AML-193 (cell line): ENCODE measurements around the gene ZNF618.
"Not testable (repeated sequence)": the region's sequence is repeated elsewhere in the genome, so short reads cannot be mapped to it uniquely, and the experiment has no call there.

Source experiments
- DNase-seq, 2 experiments: peaks; one replicate each; lab custom pipeline; 2025; lab: John Stamatoyannopoulos, UW

ZNF618 gene

DNA sequence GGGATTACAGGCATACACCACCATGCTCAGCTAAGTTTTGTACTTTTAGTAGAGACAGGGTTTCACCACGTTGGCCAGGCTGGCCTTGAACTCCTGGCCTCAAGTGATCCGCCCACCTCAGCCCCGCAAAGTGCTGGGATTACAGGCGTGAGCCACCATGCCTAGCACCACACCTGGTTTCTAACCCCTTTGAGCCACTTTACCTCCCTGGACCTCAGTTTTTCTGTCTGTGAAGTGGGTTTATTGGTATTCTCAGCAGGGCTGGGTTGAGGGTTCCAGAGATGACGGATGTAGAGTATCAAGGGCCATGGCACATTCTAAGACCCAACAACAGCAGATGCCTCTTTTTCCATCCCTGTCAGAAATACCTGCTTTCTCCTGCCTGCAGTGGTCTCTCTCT, 163.4 kb downstream of the ZNF618 start:
- DNase-seq: no peak

DNA sequence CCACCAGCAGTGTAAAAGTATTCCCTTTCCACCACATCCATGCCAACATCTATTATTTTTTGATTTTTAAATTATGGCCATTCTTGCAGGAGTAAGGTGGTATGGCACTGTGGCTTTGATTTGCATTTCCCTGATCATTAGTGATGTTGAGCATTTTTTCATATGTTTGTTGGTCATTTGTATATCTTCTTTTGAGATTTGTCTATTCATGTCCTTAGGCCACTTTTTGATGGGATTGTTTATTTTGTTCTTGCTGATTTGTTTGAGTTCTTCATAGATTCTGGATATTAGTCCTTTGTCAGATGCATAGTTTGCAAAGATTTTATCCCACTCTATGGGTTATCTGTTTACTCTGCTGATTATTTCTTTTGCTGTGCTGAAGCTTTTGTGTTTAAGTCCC, 167.6 kb downstream of the ZNF618 start:
- not testable (repeated sequence) for DNase-seq

DNA sequence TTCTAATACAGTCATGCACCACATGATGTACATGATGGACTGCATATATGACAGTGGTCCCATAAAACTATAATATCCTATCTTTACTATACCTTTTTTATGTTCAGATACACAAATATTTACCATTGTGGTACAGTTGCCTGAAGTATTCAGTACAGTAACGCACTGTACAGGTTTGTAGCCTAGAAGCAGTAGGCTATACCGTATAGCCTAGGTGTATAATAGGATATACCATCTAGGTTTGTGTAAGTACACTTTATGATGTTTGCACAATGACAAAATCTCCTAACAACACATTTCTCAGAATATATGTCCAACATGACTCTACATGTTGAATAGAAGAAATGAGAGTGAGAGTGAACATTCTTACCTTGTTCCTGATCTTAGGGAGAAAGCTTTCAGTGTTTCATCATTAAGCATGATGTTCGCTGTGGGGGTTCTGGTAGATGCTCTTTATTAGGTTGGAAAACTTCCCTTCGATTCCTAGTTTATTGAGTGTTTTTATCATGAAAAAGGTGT, 170.2 kb downstream of the ZNF618 start:
- DNase-seq: no peak

DNA sequence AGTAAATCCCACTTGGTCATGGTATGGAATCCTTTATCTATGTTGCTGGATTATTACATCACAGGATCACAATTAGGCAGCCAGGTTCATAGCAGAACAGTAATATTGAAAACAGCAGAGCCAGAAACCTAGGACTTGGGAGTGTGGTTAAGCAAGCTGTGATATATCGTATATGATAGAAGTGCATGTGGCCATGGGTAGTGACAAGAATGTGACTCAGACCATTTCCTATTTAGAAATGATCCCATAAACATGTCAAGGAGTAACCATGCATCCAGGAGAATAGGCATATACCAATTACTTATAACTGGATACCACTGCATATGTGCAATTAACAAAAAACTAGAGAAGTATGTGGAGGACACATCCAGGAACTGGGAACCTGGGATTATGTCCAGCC, 170.8 kb downstream of the ZNF618 start:
- no peak for DNase-seq

DNA sequence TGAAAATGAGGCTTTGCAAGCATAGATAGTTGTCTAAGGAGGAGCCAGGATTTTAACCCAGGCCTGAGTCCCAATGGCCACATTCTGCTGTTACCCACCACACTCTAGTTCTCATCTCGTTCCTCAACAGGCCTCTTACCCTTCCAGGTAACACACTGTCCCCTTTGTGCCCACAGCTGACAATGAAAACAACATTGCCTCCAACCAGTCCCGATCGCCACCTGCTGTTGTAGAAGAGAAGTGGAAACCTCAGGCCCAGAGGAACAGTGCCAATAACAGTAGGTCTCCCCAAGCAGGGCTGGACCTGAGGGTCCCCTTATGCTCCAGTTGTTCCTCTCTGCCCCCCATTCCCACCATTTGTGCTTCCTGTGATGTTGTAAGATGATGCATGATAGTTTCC, 171.6 kb downstream of the ZNF618 start:
- DNase-seq: peak; percentile 27 to 45

DNA sequence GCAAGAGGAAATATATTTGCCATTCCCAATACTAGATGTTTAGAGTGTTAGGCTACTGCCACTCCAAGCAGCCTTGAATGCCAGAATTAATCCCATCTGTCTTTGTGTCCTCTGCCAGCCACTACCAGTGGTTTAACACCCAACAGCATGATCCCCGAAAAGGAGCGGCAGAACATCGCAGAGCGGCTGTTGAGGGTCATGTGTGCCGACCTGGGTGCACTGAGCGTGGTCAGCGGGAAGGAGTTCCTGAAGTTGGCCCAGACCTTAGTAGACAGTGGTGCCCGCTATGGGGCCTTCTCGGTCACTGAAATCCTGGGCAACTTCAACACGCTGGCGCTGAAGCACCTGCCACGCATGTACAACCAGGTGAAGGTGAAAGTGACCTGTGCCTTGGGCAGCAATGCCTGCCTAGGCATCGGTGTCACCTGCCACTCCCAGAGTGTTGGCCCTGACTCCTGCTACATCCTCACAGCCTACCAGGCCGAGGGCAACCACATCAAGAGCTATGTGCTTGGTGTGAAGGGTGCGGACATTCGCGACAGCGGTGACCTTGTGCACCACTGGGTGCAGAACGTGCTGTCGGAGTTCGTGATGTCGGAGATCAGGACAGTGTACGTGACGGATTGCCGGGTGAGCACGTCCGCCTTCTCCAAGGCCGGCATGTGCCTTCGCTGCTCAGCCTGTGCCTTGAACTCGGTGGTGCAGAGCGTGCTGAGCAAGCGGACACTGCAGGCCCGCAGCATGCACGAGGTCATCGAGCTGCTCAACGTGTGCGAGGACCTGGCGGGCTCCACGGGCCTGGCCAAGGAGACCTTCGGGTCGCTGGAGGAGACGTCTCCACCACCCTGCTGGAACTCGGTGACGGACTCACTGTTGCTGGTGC, 172.7 kb downstream of the ZNF618 start:
- no peak for DNase-seq

DNA sequence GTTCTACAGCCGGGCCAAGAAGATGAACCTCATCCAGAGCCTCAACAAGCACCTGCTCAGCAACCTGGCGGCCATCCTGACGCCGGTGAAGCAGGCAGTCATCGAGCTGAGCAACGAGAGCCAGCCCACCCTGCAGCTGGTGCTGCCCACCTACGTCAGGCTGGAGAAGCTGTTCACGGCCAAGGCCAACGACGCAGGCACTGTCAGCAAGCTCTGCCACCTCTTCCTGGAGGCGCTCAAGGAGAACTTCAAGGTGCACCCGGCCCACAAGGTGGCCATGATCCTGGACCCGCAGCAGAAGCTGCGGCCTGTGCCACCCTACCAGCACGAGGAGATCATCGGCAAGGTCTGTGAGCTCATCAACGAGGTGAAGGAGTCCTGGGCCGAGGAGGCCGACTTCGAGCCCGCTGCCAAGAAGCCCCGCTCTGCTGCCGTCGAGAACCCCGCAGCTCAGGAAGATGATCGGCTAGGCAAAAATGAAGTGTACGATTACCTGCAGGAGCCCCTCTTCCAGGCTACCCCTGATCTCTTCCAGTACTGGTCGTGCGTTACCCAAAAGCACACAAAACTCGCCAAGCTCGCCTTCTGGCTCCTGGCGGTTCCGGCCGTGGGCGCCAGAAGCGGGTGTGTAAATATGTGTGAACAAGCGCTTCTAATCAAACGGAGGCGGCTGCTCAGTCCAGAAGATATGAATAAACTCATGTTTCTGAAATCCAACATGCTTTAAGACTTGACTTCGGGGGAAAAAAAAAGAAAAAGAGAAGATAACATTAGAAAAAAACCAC, 173.5 kb downstream of the ZNF618 start:
- no peak for DNase-seq

DNA sequence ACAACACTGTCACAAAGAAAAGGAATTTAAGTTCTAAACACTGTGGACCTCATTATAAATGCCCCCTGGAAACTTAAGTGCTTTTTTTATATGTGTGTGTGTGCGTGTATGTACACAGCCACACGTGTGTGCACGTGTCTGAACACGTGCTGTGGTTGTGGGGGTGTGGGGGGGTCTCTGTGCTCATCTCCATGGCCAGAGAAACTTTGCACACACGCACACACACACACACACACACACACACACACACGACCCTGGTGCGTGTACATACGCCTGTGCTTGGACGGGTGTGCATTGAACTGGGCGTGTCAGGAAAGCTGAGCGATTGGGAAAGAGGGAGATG, 174.1 kb downstream of the ZNF618 start:
- no peak for DNase-seq

DNA sequence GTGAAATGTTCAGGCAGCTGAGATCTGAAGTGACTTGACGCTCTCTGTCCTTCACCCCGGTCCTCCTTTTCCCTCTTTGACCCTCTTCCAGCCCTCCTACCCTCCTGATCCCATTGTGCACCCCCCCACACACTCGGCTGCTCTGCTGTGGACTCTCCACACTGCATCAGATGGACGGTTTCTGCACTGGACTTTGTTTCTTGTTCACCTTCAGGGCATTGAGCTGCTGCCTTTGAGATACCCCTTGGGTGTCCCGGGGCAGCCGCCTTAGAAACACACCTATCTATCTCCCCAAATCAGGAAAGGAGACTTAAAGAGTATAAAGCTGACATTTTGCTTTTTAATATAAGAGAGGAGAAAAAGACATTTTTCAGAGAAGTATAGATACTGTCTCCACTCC, 174.5 kb downstream of the ZNF618 start:
- DNase-seq: no peak

DNA sequence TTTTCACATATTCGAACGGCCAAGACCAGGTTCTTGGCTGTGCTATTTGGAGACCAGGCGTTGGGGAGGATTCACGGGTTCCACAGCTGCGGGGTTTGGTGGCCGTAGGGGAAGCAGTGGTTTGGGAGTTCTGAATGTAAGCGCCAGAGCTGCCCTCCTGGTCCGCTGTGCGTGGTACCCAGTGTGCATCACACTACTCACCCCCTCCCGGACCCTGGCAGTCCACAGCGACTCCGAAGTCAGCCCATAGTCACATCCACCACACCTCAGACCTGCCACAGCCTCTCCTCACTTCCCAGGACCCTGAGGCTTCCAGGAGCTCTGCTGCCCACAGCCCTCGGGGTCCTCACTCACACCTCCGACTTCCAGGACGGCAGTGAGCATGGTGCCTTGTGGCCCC, 175.2 kb downstream of the ZNF618 start:
- no peak for DNase-seq

DNA sequence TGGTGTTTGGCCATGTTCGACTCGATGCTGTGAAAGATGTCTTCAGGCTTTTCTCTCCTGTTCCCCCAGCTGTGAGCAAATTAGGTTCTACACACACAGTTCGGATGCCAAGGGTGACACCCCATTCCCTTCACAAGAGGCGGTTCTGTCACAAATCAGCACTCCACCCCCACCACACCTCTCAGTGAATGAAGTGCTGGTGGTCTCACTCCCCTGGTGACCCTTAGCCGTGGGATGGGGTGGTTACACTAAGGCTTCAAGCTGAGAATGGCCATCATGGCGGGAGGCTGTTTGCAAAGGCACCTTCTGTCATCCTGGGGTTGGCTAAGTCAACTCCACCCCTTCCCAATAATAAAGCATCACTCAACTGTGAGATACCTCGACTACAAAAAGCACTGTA, 175.6 kb downstream of the ZNF618 start:
- DNase-seq: no peak

DNA sequence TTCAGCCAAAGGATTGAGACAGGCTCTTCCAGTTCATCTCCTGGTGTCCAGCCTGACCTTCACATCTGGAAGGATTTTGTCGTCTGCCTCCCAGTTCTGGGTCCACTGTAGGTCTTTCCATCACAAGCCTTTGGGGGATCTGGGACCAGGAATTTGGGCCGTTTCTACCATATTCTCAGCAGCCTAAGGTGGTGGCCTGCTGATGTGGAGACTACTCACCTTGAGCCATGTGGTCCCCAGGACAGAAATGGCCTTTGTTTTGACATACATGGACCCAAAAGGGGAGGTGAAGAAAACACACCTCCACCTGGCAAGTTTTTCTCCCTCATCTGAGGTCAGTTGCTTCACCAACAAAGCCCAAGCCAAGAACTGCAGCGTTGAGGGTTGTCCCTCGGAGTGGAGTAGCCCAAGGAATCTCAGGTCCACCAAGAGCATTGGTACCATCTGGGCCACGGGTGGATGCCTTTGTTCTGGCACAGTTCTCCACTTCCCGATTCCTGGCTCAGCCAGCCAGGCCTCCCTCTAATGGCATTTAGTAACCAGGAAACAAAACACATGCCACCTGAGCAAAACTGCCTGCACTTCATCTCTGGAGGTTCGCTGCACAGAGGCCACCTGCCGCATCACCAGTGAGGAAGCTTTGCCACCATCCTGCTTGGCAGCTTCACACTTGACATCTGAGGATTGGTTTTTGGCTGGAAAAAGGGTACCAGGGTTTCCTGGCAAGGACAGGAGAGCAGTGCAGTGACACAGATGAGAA, 177.3 kb downstream of the ZNF618 start:
- no peak for DNase-seq

DNA sequence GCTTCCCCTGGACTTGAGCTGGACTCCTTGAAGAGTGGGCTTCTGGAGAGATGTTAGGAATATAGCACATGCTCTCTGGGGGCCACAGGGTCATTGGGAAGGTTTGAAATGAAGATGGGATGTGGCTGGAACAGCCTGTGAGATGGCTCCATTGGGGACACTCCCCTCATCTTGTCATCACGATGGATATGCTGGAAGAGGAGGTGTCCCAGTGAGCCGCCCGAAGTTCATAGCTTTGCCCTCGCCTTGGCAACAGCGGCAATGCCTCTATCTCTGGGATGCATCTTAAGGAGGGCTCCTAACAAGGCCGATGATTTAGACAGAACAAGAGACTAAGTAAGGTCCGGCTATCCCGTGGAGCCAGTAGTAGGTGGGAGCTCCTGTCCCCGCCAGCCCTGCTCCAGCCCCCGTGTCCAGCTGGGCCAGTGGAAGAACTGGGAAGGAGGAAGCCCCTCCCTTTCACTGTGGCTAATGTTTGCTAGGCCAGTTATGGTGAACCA, 178.1 kb downstream of the ZNF618 start:
- no peak for DNase-seq

DNA sequence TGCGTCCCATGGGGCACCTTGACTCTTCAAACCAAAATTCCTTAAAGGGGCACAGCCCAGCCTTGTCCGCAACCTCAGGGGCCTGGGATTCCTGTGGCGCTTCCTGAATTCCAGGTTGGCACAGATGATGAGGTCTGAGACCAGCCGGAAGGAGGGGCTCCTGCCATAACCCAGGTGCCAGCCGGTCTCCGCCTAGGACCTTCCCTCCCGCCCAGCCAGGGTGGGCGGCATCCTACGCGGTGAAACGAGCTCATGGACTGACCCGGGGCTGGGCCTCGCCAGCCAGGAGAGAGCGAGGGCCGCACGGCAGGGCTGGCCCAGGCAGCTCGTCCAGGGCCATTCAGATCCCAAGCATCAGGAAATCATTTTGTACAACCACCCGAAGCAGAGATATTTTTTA, 179.0 kb downstream of the ZNF618 start:
- DNase-seq: no peak

DNA sequence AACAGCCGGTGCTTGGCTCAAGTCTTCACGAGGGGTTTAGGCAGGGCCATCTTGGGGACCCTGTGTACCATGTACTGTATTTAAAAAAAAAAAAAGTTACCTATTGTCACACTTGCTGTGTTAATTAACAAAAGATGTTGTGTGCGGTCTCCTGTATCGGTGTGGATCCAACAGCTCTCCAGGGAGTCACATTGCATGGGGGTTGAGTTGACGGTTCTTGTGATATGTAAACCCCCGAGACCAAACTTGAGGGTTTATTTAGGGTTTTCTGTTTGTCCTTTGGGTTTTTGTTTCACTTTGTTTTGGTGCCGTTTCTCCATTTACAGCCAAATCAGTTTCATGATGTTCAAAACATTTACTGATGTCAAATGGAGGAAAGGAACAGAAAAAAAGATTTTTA, 179.8 kb downstream of the ZNF618 start:
- DNase-seq: no peak

DNA sequence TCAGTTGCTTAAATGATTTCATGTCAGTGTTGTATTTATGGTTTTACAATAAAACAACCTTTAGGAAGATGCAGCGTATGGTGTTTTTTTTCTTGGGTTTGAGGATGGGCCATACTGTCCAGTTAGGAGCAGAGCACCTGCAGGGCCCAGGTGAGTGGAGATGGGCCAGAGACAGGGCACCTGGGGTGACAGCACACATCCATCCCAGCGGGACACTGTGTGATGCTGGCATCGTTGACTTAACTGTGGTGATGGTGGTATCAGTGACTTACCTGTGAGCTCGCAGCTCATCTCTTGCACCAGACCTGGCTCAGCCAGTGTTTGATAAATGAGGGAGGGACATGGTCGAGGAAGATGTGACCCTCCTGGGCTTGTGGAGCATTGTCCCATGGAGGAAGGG, 180.4 kb downstream of the ZNF618 start:
- DNase-seq: no peak

DNA sequence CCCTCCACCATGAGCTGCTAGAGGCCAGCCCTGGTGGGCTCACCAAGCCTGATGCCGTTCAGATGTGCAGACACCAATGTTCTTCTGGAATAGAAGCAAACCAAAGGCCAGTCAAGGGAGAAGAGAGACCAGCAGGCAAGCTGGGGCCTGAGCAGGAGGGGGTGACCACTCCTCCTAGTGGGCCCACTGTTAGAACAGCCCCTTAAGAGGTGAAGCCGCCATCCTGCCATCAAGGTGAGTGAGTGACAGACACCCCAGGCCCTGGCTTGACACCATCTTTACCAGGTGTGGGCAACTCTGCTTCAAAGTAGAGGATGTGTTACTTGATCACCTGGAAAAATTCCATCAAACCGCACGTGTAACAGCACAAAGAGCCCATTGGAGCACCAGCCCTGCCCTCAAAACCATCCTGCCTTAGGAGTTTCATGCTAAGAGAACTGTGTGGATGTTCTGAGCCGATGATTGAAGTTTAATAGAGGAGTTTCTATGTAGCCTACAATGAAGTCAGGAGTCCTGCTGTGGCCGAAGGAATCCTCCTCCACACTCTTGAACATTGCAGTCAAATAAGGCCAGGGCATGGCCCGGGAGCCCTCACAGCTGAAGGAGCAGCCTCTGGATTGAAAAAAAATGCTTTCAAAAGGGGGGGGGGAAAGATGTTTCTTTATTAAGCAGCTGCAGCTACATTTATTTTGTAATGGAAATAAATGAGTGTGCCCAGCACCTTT, 181.2 kb downstream of the ZNF618 start:
- no peak for DNase-seq

DNA sequence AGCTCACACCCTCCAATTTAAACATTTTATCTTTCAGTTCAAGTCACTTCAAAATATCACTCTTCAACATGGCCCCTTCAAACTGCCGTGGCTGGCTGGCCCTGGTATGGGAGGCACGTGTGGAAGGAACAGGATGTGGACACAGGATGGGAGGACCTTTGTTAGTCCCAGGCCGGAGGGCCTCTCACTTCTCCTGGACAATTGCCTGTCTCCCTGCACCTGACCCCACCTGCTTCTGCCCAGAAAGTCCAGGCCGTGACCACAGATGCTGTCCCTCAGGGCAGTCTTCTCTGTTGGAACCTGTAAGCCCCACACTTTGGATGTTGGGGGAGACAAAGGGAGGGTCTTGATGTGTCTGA, 182.6 kb downstream of the ZNF618 start:
- DNase-seq: no peak

DNA sequence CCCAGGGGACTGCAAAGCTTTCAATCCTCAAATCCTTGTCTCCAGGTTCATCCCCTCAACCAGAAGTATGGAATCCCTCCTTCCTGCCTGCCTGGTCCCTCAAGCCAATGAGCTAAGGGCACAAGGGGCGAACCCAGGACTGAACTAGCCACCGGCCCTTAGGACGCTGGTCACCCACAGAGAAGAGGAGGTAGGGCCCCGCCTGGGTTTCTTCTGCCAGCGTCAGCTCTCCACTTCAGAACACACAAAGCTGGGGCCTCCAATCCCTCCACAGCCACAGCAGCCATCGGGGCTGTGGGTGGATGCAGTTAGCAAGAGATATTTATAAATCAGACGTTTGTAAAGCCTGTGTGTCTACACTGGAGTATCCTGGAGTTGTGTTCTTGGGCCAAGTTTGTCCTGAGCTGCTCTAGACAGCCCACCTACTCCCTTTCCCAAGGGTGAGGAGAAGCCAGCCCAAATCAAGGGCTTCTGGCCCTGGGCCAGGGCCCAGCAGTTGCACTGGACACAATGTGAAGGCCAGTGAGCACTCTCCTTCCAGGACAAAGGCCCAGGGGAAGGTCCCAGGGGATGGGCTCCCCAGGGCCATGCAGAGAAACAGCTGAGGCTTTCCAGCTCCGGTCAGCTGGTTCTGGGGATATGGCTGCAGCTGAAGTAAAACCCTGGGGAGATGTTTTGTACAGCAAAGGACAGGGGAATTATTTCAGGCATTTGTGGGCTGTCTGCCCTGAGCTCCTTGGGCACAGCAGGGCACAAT, 183.1 kb downstream of the ZNF618 start:
- no peak for DNase-seq

DNA sequence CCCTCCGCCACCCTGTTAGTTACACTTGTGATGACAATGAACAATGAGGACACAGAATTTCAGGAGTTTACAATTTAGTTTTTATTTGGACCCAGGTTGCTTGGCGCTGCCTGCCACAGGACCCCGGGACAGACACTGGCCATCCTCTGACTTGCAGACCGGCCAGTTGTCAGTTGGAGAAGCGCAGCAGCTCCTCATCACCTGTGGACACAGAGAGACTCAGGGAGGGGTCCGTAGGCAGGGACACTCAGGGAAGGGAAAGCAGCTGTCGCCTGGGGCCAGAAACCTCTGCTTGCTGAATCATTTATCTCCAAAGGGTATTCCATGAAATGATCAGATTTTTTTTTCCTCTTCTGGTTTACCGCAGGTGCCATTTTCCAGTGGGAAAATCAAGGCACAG, 184.0 kb downstream of the ZNF618 start:
- no peak for DNase-seq

DNA sequence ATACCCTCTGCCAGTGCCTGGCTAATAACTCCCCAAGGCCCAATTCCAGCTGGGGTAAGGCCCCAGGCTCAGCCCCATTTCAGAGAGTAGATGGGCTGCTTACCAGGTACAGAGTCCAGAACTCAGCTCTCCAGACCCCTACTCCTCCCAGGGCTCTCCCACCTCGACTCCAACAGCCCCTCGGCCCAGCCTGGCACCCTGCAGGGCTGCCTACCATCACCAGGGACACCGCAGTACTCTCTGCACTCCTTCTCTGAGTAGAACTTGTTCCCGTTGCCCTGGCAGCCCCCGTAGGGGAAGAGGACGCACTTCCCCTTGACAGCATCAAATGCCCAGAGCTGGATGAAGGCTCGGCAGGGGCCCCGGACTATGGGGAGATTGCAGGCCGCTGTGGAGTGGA, 184.6 kb downstream of the ZNF618 start:
- DNase-seq: no peak
